Retinal pigment epithelial cell (primary cell): Measurements from ENCODE around the gene CITED2.

Source experiments
- DNase-seq: peaks from one replicate; pipeline ENCODE4 v3.0.0-alpha.2; 2010; ENCODE audit warnings: low read depth
- H3K4me3 ChIP-seq: 2 replicates; pipeline ENCODE4 v1.5.1; 2011; ENCODE audit warnings: mild to moderate bottlenecking, low read length, control low read depth, moderate library complexity
- TF ChIP-seq, protein P1 (sequence below): conservative IDR thresholded peaks from 2 replicates; pipeline ENCODE4 v1.5.1; 2011; ENCODE audit warnings: low read depth, low read length, control low read depth, inconsistent platforms

Gene CITED2

DNA sequence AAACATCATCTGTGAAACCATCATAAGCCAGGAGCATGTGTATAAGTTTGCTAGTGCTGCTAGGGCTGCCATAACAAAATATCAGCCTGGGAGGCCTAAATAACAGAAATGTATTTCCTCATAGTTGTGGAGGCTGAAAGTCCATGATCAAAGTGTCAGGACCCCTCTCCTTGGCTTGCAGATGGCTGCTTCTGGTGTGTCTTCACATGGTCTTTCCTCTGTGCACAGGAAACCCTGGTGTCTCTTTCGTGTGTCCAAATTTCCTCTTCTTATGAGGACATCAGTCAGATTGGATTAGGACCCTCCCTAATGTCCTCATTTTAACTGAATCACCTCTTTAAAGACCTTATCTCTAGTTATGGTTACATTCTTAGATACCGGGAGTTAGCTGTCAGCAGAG lies 6.2 kb upstream of the CITED2 start:
- no peak overlapping the region for H3K4me3 ChIP-seq
- DNase-seq, result no peak
- TF ChIP-seq, protein P1, sequence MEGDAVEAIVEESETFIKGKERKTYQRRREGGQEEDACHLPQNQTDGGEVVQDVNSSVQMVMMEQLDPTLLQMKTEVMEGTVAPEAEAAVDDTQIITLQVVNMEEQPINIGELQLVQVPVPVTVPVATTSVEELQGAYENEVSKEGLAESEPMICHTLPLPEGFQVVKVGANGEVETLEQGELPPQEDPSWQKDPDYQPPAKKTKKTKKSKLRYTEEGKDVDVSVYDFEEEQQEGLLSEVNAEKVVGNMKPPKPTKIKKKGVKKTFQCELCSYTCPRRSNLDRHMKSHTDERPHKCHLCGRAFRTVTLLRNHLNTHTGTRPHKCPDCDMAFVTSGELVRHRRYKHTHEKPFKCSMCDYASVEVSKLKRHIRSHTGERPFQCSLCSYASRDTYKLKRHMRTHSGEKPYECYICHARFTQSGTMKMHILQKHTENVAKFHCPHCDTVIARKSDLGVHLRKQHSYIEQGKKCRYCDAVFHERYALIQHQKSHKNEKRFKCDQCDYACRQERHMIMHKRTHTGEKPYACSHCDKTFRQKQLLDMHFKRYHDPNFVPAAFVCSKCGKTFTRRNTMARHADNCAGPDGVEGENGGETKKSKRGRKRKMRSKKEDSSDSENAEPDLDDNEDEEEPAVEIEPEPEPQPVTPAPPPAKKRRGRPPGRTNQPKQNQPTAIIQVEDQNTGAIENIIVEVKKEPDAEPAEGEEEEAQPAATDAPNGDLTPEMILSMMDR, result no peak

DNA sequence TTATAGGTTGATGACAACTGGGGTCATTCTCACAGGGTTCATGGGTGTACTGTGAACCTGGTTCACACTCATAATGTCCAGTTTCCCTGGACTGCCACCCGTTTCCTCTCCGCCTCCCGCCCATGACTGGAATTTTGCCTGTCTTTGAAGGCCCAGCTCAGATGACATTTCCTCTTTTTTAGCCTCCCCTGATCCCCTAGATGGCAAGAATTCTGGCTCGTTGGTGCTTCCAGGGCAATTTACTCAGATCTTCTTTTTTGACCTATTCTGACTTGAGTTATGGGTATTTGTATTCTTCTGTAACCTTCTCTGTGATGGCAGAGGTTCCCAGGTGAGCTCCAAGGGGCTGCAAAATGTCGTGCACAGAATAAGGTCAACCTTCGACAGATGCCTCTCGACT lies 5.7 kb upstream of the CITED2 start:
- DNase-seq, result no peak
- TF ChIP-seq, protein P1, result no peak
- H3K4me3 ChIP-seq, result no peak overlapping the region

DNA sequence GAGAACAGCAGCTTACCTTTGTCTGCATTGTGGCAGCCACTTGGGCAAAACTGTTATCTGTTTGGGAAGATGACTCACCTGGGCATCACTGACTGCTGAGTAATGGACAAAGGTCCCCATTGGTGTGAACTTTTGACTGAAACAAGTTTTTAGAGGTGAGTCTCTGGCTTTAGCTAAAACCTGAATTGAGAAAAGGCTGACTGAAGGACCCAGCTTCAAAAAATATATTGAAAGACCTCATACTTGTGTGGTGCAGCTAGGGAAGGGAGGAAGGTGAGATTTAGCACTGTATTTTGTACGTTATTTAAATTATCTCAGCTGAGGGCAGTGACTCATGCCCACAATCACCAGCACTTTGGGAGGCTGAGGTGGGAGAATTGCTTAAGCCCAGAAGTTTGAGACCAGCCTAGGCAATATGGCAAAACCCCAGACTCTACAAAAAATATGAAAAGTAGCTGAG lies 4.5 kb upstream of the CITED2 start:
- TF ChIP-seq, protein P1, result no peak
- no peak for DNase-seq
- no peak overlapping the region for H3K4me3 ChIP-seq

DNA sequence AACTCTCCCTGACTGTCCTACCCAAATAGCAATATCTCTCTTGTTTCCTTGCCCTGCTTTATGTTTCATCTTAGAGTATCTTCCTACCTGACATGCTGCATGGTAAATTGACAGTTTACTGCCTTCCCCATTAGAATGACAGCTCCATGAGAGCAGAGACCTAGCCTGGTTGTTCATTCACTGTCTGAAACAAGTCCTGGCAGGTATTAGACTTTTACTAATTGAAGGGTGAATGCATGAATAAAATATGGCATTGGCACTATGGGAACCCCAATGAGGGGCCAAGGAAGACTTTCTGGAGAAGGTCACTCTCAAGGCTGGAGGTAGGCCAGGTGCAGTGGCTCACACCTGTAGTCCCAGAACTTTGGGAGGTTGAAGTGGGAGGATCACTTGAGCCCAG lies 3.8 kb upstream of the CITED2 start:
- no peak overlapping the region for H3K4me3 ChIP-seq
- TF ChIP-seq, protein P1, result no peak
- DNase-seq, result no peak

DNA sequence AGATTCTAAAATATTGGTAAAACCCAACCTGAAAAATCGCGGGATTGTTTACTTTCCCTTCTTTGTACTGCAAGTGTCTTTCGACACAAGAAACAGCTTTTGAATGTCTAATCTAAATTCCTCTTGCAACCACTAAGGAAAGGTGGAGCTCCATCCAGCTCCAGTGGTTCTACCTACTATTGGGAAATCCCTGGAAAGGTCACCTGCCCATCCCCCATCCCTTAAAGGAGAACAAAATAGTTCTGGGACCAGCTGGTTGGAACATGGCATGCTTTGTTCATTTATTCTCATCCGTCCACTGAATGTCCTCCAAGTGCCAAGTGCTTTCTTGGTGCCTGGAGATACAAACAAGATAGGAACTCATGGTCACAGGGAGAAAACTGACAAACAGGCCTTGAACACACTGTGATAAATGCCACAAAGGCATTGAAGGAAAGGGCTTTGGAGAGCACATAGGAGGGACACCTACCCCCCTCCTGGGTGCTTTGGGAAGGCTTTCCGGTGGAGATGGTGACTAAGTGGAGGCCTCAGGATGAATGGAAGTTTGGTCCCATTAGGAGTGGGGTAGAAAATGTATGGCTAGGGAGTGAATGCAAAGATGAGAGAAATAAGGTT lies 2.3 kb upstream of the CITED2 start:
- peak overlapping the region; percentile 99 for H3K4me3 ChIP-seq
- TF ChIP-seq, protein P1, result no peak
- DNase-seq, result no peak

DNA sequence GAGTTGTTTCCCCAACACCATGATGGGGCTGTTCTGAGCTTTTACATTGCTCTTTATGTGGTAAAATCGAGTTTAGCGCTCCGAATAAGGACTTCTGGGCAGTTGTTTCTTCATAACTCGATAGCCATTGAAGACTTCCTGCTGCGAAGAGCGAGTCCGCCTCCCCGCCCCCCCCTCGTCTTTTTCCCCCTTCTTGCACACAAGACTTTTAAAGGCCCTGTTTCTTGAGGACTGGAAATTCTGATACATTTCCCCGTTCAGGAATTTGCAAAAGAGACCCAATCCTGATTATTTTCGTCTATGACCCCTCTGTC lies 1.5 kb upstream of the CITED2 start:
- DNase-seq, result no peak
- peak overlapping the region; percentile 99 for H3K4me3 ChIP-seq
- TF ChIP-seq, protein P1, result no peak

DNA sequence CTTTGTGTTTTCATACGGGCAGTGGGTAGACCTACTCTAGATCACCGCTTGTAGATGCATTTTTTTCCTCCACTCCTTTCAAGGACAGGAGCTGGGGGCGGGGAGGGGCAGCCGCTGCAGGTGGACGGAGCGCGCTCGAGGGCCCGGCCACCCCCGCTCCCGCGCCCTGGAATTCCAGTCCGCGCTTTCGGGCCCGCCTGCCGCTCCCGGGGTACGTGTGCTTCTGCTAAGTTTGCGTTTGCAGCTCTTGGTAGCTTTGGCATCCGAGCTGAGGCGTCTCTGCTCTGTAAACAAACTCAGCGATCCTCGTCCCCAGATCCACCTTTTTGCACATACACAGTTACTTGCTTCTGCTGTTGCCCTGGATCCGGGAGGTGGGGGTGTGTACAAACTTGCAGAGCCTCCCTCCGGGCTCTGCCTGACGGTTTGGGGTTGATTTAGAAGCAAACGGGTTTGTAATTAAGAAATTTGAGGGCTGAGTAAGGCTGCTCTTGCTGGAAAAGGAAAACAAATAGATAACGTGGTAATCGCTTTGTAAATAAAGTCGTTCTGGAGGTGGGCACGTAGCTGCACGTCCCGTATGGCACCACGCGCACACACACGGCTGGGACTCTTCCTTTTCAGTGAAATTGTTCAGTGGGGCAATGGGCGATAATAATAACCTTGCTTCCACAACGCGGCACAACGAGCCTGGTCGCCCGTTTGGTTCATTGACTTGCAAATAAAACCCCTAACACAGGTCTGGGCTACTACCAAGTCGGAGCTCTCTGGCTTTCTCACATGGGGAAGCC lies 973 bp upstream of the CITED2 start:
- TF ChIP-seq, protein P1, result peak; percentile 3
- peak; percentile 96 for DNase-seq
- H3K4me3 ChIP-seq, result peak overlapping the region; percentile 99
